WI38 (cell line): Measurements from ENCODE around the gene CHRDL1.

ENCODE experiments used
- H3K4me3 ChIP-seq: 2 replicates; pipeline ENCODE4 v1.5.1; 2011; ENCODE audit warnings: low read depth, mild to moderate bottlenecking, control low read depth, low read length
- CTCF ChIP-seq: IDR thresholded peaks from 2 replicates; pipeline ENCODE4 v1.5.1; 2012; ENCODE audit warnings: low read depth, mild to moderate bottlenecking, control low read depth, low read length

CHRDL1 gene

DNA sequence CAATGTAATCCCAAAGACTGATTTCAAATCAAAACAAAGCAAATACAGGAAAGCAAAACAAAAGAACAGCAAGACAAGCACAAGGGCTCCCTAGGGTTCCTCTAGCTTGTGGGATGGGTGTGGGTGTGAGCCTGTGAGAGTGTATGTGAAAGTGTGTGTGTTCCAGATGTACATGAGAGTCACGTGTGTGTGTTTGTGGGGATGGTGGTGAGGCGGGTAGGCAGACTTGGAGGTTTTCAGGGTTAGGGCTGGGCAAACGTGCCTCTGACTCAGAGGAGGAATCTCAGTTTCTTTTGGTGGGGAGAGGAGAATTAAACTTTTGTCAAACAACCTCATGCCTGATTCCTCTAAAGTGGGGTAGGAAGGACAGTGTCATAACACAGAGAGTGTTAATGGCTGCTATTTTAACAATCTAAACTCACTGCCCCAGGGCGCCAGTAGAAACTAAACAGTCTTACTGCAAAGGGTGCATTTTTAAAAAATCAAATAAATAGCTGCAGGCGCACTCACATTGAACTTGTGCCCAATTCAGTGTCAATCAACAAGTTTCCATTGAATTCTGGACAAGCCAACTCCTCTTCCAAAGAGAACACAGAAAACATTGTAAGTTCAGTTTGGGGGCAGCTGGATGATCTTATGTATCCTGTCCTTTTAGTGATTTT is 51.8 kb downstream of the CHRDL1 start:
- no peak for TF ChIP-seq CTCF

DNA sequence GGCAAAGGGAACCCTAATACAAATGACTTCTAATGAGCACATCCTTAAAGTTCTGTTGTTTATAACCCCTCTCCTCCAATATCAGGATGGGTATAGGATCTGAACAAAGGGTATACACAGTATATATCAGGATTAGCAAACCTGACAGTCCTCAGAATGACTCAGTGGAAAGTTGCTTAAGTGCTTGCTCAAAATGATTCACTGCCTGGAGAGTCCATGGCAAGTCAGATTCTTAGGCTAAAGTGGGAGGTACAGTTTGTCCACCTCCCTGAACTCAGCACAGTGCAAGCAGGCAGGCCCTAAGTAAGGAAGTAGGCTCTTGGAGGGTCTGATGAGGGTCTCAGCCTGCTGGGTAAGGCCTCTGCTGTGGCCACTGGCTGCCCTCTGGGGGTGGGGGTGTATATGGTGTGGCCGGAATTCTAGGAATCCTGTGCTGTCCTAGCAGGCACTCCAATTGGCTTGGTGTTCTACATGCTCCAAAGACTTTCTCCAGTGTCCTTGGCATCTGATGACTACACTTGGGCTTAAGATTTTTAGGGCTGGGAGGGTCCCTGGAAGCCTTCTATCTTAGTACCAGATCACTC is 54.3 kb downstream of the CHRDL1 start:
- H3K4me3 ChIP-seq: no peak overlapping the region
- TF ChIP-seq CTCF: no peak

More for the DNA sequence above, 51.8 kb downstream of the CHRDL1 start:
- no peak overlapping the region for H3K4me3 ChIP-seq

GRCh38 chrX:110734894-110735541 is 60.6 kb downstream of the CHRDL1 start:
- H3K4me3 ChIP-seq: no peak overlapping the region
- no peak for TF ChIP-seq CTCF

DNA sequence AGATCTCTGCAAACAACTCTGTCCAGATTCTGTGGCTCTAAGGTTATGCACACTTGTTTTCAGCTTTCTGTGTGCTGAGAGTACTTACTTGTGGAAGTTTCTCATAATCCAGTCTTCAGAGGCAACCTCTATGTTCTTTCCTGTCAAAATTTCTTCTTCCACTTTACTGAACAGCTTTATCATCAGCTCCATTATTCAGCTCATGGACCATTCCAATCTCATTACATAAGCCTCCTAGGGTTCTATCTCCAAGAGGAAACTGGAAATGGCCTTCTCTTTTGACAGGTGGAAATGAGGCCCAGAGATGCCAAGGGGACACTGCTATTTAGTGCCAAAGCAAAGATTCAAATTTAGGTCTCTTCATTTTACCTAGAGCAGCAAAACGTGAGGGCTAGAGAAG is 61.3 kb downstream of the CHRDL1 start:
- no peak for TF ChIP-seq CTCF
- H3K4me3 ChIP-seq: no peak overlapping the region

- TF ChIP-seq CTCF: no peak
- H3K4me3 ChIP-seq: no peak overlapping the region
Measured at GRCh38 chrX:110733166-110733565, 62.5 kb downstream of the CHRDL1 start.

- no peak for TF ChIP-seq CTCF
- H3K4me3 ChIP-seq: no peak overlapping the region
Measured at GRCh38 chrX:110732266-110732665, 63.4 kb downstream of the CHRDL1 start.

DNA sequence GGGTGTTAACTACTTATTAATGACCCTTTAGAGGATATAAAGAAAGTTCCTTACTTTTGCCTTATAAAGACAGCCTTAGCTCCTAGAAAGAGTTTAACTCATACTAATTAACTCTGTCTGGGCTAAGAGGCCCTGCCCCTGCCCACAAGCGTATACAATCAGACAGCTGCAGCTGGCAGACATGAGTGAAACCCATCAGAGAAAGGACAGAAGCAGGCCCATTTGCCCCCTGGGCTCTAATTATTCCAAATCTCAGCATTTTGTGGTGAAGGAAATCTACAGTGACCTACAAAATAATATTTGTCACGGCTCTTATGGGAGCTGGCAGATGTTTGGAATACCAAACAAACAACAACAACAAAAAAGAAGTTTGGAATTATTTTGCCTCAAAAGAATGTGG is 71.8 kb downstream of the CHRDL1 start:
- no peak overlapping the region for H3K4me3 ChIP-seq
- TF ChIP-seq CTCF: no peak
